Stomach (tissue), 9 donors: ENCODE measurements around the gene FGF12. TPM values are rescaled to one million over a fixed set of nuclear protein-coding genes. Genes with fewer than 3 reads are reported as not detected.

Experiments used
- DNase-seq, 2 donors: peaks; one replicate each; pipeline versions ENCODE4 v3.0.0 to v3.0.0-alpha.2; 2013 to 2019
- H3K27ac ChIP-seq, 5 donors: fragments of 200-600 bp in 4 of 5; sonication (generic) in 4 of 5; one replicate each; pipeline ENCODE4 v1.5.1; 2013 to 2019; ENCODE audit warnings: mild to moderate bottlenecking in 1 of 5, moderate library complexity in 1 of 5
- H3K27me3 ChIP-seq, 3 donors: fragments of 200-600 bp; sonication (generic); one replicate each; pipeline ENCODE4 v1.5.1; 2017 to 2019; ENCODE audit warnings: mixed run types in 1 of 3
- H3K36me3 ChIP-seq, 4 donors: fragments of 200-600 bp; sonication (generic); 1 replicate in 3 of 4; 2 replicates in 1 of 4; pipeline ENCODE4 v1.5.1; 2016 to 2019
- H3K4me1 ChIP-seq, 4 donors: fragments of 200-600 bp; sonication (generic); one replicate each; pipeline ENCODE4 v1.5.1; 2016 to 2019
- H3K4me3 ChIP-seq, 4 donors: fragments of 200-600 bp; sonication (generic) in 3 of 4; one replicate each; pipeline ENCODE4 v1.5.1; 2016 to 2019; ENCODE audit warnings: mild to moderate bottlenecking in 1 of 4
- H3K9me3 ChIP-seq, 4 donors: fragments of 200-600 bp; sonication (generic); one replicate each; pipeline ENCODE4 v1.5.1; 2016 to 2019
- EP300 ChIP-seq: sonication (generic); formaldehyde crosslinking; IDR thresholded peaks from one replicate; pipeline ENCODE4 v1.6.1; 2017; ENCODE audit warnings: antibody characterized with exemption
- POLR2A ChIP-seq, 4 donors: fragments of 450-650 bp; IDR thresholded peaks; one replicate each; pipeline ENCODE4 v1.6.1; 2016; ENCODE audit warnings: antibody characterized with exemption in 4 of 4, control low read depth in 2 of 4, mild to moderate bottlenecking in 1 of 4, moderate library complexity in 1 of 4
- POLR2AphosphoS5 ChIP-seq, 3 donors: sonication (generic); formaldehyde crosslinking; IDR thresholded peaks; one replicate each; pipeline ENCODE4 v1.6.1; 2016; ENCODE audit warnings: antibody characterized with exemption in 3 of 3
- WGBS, 5 donors: extraction: QIAGEN DNeasy Blood & Tissue Kit in 3 of 5; methylation state at CpG; one replicate each; pipeline versions ENCODE4 v1.1.5 to v1.1.7; 2013 to 2018; 5-methylcytosine and 5-hydroxymethylcytosine counted together
- intact Hi-C: fragments of 100-400 bp; cut with DNase I; formaldehyde crosslinking; loops from one replicate; pipeline ENCODE4 v1.15.1; 2023; ENCODE audit warnings: low total_unique reads
- polyA plus RNA-seq, 3 donors: library from polyadenylated mRNA; stranded (reverse); fragments of 200-250 nt; gene quantifications; one replicate each; pipeline ENCODE4 v1.2.3, GENCODE V29; 2013
- total RNA-seq, 5 donors: library from RNA; depleted of rRNA; stranded (reverse); fragments of >200 nt; gene quantifications; one replicate each; pipeline versions ENCODE4 v1.1.0 to v1.2.3, GENCODE V29; 2014 to 2016
- TF ChIP-seq, protein P1 (sequence below), 7 experiments: fragments of 450-650 bp in 4 of 7; fragments of 200-600 bp in 3 of 7; sonication (generic) in 3 of 7; IDR thresholded peaks; one replicate each; pipeline ENCODE4 v1.5.1; 2016 to 2019; ENCODE audit warnings: antibody characterized with exemption in 7 of 7, control low read depth in 2 of 7, mild to moderate bottlenecking in 1 of 7
- donor health status: healthy with polysubstance abuse.
- donor health status: Bipolar disorder and iron deficiency.
- donor health status: healthy.

FGF12 gene
- total and polyA plus RNA-seq, 8 donors, result 0.45 to 5.0 (median 0.88) TPM; not detected in 1

DNA sequence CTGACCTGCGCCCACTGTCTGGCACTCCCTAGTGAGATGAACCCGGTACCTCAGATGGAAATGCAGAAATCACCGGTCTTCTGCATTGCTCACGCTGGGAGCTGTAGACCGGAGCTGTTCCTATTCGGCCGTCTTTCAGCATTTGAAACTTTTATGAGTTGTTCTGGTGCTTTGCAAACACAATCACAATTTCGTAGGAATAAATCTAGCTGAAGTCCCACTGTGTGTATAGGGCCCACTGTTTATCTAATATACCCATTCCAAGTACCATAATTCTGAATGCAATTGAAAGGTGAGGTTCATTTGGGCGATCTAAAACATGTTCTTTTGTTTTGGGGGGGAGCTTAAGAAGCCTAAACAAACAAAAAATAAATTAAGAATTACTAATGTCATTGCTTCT, 572.1 kb downstream of the FGF12 start:
- no peak for DNase-seq
- no peak overlapping the region for H3K27ac ChIP-seq
- H3K36me3 ChIP-seq, result no peaks in the 10 kb centered on the region
- no peaks in the 10 kb centered on the region for H3K4me1 ChIP-seq
- no peak overlapping the region for H3K4me3 ChIP-seq
- TF ChIP-seq POLR2AphosphoS5 (IDR thresholded peaks at IDR 0.05) (no peak), POLR2A (IDR thresholded peaks at IDR 0.05) (no peak), EP300 (no peak)
- TF ChIP-seq, protein P1, sequence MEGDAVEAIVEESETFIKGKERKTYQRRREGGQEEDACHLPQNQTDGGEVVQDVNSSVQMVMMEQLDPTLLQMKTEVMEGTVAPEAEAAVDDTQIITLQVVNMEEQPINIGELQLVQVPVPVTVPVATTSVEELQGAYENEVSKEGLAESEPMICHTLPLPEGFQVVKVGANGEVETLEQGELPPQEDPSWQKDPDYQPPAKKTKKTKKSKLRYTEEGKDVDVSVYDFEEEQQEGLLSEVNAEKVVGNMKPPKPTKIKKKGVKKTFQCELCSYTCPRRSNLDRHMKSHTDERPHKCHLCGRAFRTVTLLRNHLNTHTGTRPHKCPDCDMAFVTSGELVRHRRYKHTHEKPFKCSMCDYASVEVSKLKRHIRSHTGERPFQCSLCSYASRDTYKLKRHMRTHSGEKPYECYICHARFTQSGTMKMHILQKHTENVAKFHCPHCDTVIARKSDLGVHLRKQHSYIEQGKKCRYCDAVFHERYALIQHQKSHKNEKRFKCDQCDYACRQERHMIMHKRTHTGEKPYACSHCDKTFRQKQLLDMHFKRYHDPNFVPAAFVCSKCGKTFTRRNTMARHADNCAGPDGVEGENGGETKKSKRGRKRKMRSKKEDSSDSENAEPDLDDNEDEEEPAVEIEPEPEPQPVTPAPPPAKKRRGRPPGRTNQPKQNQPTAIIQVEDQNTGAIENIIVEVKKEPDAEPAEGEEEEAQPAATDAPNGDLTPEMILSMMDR (IDR thresholded peaks at IDR 0.05), result no peak
- intact Hi-C loops, result no loop called here
- H3K27me3 ChIP-seq, result no peaks in the 10 kb centered on the region
- 19 to 36% (median 28%) methylated on average over 7 to 9 of the region's 9 CpGs for WGBS, 5 donors
- no peaks in the 10 kb centered on the region for H3K9me3 ChIP-seq

GRCh38 chr3:192133271-192133670, 594.1 kb downstream of the FGF12 start:
- no peaks in the 10 kb centered on the region for H3K27me3 ChIP-seq
- DNase-seq, result no peak
- intact Hi-C loops, result no loop called here
- no peaks in the 10 kb centered on the region for H3K9me3 ChIP-seq
- no peak overlapping the region for H3K4me3 ChIP-seq
- TF ChIP-seq POLR2A (IDR thresholded peaks at IDR 0.05) (no peak), EP300 (no peak), POLR2AphosphoS5 (IDR thresholded peaks at IDR 0.05) (no peak)
- TF ChIP-seq, protein P1 (IDR thresholded peaks at IDR 0.05), result no peak
- 79 to 89% (median 84%) methylated on average over 4 of the region's 4 CpGs for WGBS, 5 donors
- H3K27ac ChIP-seq, result no peak overlapping the region
- H3K36me3 ChIP-seq, result no peaks in the 10 kb centered on the region
- H3K4me1 ChIP-seq, result no peaks in the 10 kb centered on the region

DNA sequence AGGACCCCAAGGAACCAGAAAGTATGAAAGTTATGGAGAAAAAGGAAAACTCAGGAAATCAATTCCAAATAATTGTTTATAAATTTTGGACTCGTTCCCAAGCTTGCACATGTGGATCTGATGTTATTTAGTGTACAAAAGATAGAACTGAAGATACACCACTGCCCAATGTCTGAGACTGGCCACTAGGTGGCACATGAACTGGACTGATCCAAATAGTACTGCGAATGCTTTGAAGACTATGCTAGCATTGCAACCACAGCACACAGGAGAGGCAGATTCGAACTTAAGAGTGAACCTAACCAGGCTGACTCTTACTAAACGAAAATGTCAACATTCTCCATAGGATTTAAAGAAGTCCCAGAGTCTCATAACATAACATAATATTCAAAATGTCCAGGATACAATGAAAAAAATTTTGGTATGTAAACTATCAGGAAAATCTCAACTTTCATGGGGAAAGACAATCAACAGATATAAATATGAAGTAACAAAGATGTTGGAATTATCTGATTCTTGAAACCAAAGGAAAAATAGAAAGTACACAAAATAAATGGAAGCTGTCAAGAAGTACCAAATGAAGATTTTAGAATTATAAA, 596.7 kb downstream of the FGF12 start:
- Histone ChIP-seq H3K9me3 (no peaks in the 10 kb centered on the region), H3K27me3 (no peaks in the 10 kb centered on the region), H3K4me1 (no peaks in the 10 kb centered on the region), H3K36me3 (no peaks in the 10 kb centered on the region), H3K4me3 (no peak overlapping the region), H3K27ac (no peak overlapping the region)
- intact Hi-C loops, result no loop called here
- WGBS, 5 donors, result 28 to 34% (median 29%) methylated on average over 4 of the region's 4 CpGs
- peak; percentile 36 to 60 for DNase-seq
- TF ChIP-seq, protein P1 (IDR thresholded peaks at IDR 0.05), result peak in 5 of 7 experiments; percentile 5 to 58 (median 47)
- TF ChIP-seq POLR2AphosphoS5 (IDR thresholded peaks at IDR 0.05), result no peak

DNA sequence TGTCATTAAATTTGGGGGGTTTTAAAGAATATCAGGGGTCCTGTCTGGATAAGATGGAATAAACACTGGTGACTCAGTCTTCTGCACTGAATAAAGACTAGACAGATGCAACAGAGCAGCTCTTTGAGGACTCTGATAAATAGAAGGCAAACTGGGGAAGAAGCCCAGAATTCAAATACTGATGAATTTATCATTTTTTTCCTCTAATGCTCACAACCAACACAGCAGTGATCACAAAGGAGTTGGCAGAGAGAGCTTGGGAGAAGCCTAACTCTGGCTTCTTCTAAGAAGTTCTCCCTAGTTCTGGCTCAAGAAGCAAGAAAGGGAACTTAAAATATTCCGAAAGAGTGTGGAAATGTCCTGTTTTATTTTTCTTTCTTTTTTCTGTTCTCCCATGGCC, 597.8 kb downstream of the FGF12 start:
- intact Hi-C loops, result no loop called here
- H3K36me3 ChIP-seq, result no peaks in the 10 kb centered on the region
- no peaks in the 10 kb centered on the region for H3K27me3 ChIP-seq
- no peak overlapping the region for H3K4me3 ChIP-seq
- no peak overlapping the region for H3K27ac ChIP-seq
- WGBS, 5 donors, result 73 to 98% (median 91%) methylated on average over 1 of the region's 1 CpG
- no peaks in the 10 kb centered on the region for H3K4me1 ChIP-seq
- TF ChIP-seq POLR2AphosphoS5 (IDR thresholded peaks at IDR 0.05) (no peak), POLR2A (IDR thresholded peaks at IDR 0.05) (no peak), EP300 (no peak)
- TF ChIP-seq, protein P1 (IDR thresholded peaks at IDR 0.05), result no peak
- no peaks in the 10 kb centered on the region for H3K9me3 ChIP-seq
- DNase-seq, result no peak
